Lower leg skin (tissue), 4 donors: ENCODE results near the gene CD46. TPM values are rescaled to one million over a fixed set of nuclear protein-coding genes. Genes with fewer than 3 reads are reported as not detected.
A peak's percentile ranks its signal among the peaks of the same experiment; 100 is the strongest.

Source experiments
- DNase-seq, 2 donors: peaks; one replicate each; pipeline ENCODE4 v3.0.0-alpha.2; 2019; ENCODE audit warnings: low spot score in 2 of 2
- H3K4me3 ChIP-seq: fragments of 200-600 bp; sonication (generic); 2 replicates; pipeline ENCODE4 v1.5.1; 2017; ENCODE audit warnings: mild to moderate bottlenecking, low read depth; ENCODE audit not compliant: poor library complexity, severe bottlenecking
- POLR2A ChIP-seq, 2 donors: fragments of 450-650 bp; IDR thresholded peaks; one replicate each; pipeline ENCODE4 v1.6.1; 2016 to 2017; ENCODE audit warnings: antibody characterized with exemption in 2 of 2, mild to moderate bottlenecking in 1 of 2, moderate library complexity in 1 of 2
- WGBS, 2 donors: methylation state at CpG; one replicate each; pipeline ENCODE4 v1.1.5; 2018; 5-methylcytosine and 5-hydroxymethylcytosine counted together
- intact Hi-C: fragments of 100-400 bp; cut with DNase I; formaldehyde crosslinking; loops from one replicate; pipeline ENCODE4 v1.15.0; 2023; ENCODE audit warnings: low total_unique reads
- total RNA-seq, 4 donors: library from RNA; depleted of rRNA; stranded (reverse); fragments of >200 nt; gene quantifications; one replicate each; pipeline ENCODE4 v1.1.0, GENCODE V29; 2016
- TF ChIP-seq, protein P1 (sequence below), 3 donors: fragments of 450-650 bp; IDR thresholded peaks; one replicate each; pipeline ENCODE4 v1.5.1; 2016; ENCODE audit warnings: antibody characterized with exemption in 3 of 3, mild to moderate bottlenecking in 3 of 3, moderate library complexity in 2 of 3

Gene CD46
- total RNA-seq, 4 donors from 2014 or later: 63.3 to 89.4 (median 76.2) TPM

DNA sequence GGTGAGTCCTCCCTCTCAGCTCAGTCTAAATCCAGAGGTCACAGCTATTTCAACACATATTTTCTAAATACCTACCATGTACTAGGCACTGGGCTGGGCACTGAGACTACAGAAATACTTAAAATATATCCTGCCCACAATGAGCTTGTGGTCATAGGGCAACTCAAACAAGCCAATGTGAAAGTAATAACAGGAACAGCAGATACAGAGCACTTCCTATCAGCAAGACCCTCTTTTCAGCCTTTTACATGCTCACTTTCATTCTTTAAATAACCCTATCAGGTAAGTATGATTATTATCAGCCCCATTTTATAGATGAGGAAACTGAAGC is 87.2 kb downstream of the CD46 start:
- H3K4me3 ChIP-seq: no peak overlapping the region
- TF ChIP-seq, protein P1, sequence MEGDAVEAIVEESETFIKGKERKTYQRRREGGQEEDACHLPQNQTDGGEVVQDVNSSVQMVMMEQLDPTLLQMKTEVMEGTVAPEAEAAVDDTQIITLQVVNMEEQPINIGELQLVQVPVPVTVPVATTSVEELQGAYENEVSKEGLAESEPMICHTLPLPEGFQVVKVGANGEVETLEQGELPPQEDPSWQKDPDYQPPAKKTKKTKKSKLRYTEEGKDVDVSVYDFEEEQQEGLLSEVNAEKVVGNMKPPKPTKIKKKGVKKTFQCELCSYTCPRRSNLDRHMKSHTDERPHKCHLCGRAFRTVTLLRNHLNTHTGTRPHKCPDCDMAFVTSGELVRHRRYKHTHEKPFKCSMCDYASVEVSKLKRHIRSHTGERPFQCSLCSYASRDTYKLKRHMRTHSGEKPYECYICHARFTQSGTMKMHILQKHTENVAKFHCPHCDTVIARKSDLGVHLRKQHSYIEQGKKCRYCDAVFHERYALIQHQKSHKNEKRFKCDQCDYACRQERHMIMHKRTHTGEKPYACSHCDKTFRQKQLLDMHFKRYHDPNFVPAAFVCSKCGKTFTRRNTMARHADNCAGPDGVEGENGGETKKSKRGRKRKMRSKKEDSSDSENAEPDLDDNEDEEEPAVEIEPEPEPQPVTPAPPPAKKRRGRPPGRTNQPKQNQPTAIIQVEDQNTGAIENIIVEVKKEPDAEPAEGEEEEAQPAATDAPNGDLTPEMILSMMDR (IDR thresholded peaks at IDR 0.05): no peak
- TF ChIP-seq POLR2A (IDR thresholded peaks at IDR 0.05): no peak
- intact Hi-C loops: no loop called here
- no peak for DNase-seq

GRCh38 chr1:207840380-207840779 is 88.5 kb downstream of the CD46 start:
- no peak overlapping the region for H3K4me3 ChIP-seq
- intact Hi-C loops: no loop called here
- DNase-seq: no peak
- no peak for TF ChIP-seq POLR2A (IDR thresholded peaks at IDR 0.05)
- TF ChIP-seq, protein P1 (IDR thresholded peaks at IDR 0.05): no peak
- WGBS, 2 donors: 96 to 100% methylated on average over 2 of the region's 2 CpGs

DNA sequence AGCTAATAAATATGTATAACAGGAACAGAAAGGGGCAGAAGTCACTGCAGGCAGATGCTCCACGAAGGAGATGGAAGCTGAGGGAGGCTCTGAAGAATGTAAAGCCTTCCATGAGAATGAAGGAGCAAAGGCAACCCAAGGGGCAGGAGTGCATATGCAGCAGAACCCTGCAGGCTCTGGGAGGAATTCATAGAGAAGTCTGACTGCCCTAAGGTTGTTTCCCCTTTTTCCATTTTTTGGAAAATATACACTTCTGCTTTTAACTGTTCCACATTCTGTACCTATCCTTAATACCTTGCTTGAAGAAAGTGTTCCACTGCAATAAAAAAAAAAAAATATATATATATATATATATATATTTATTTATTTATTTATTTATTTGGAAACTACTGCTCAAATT is 89.4 kb downstream of the CD46 start:
- intact Hi-C loops: no loop called here
- no peak for TF ChIP-seq POLR2A (IDR thresholded peaks at IDR 0.05)
- TF ChIP-seq, protein P1 (IDR thresholded peaks at IDR 0.05): no peak
- 59 to 61% methylated on average over 1 of the region's 1 CpG for WGBS, 2 donors
- peak in 1 of 2 donors; percentile 7 for DNase-seq
- H3K4me3 ChIP-seq: no peak overlapping the region

DNA sequence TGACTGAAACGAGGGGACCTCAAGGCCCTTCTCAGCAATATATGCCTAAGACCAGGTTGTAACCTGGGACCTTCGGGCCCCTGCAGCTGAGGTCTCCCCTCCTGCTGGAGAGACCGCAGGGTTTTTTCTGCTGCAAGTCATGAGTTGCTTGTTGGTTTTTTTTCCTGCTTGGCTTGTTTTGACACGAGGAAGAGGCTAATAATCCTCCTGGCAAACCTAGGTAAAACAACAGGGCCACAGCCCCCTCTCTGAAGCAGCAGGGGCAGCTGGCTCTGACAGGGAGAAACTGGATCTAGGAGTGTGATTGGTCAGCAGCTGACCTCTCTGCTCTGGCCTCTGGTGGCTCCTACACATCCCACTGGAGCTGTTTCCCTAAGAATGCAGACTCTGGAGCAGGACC is 90.0 kb downstream of the CD46 start:
- no peak for DNase-seq
- intact Hi-C loops: no loop called here
- H3K4me3 ChIP-seq: no peak overlapping the region
- TF ChIP-seq POLR2A (IDR thresholded peaks at IDR 0.05): no peak
- TF ChIP-seq, protein P1 (IDR thresholded peaks at IDR 0.05): no peak
- 46 to 49% methylated on average over 4 of the region's 4 CpGs for WGBS, 2 donors

- intact Hi-C loops: no loop called here
- peak in 1 of 2 donors; percentile 57 for DNase-seq
- no peak overlapping the region for H3K4me3 ChIP-seq
- TF ChIP-seq, protein P1 (IDR thresholded peaks at IDR 0.05): no peak
- TF ChIP-seq POLR2A (IDR thresholded peaks at IDR 0.05): no peak
- 79 to 91% methylated on average over 6 of the region's 6 CpGs for WGBS, 2 donors
Observed at GRCh38 chr1:207842506-207842905, 90.7 kb downstream of the CD46 start.

- H3K4me3 ChIP-seq: no peak overlapping the region
- DNase-seq: peak in 1 of 2 donors; percentile 60
- intact Hi-C loops: no loop called here
- 45% methylated on average over 2 of the region's 2 CpGs for WGBS, 2 donors
- TF ChIP-seq, protein P1 (IDR thresholded peaks at IDR 0.05): no peak
- no peak for TF ChIP-seq POLR2A (IDR thresholded peaks at IDR 0.05)
Observed at GRCh38 chr1:207844371-207844770, 92.5 kb downstream of the CD46 start.
